HG03095 (cell line): ENCODE results near the gene MPZL2.
A peak's percentile ranks its signal among the peaks of the same experiment; 100 is the strongest.

Experiments
- ATAC-seq: cut with Tn5 transposase; IDR thresholded peaks from one replicate; pipeline ENCODE4 v1.9.1; 2021; ENCODE audit warnings: moderate library complexity; ENCODE audit not compliant: unreplicated experiment

The MPZL2 gene

GRCh38 chr11:118283756-118284350 is 19.8 kb upstream of the MPZL2 start:
- ATAC-seq, result no peak

GRCh38 chr11:118283037-118283636 is 19.0 kb upstream of the MPZL2 start:
- no peak for ATAC-seq

- ATAC-seq, result no peak
These were observed 18.5 kb upstream of the MPZL2 start for GRCh38 chr11:118282606-118283005.

GRCh38 chr11:118281284-118281683 is 17.2 kb upstream of the MPZL2 start:
- no peak for ATAC-seq

- no peak for ATAC-seq
These were observed 13.2 kb upstream of the MPZL2 start for GRCh38 chr11:118277312-118277711.

- no peak for ATAC-seq
These were observed 12.3 kb upstream of the MPZL2 start for GRCh38 chr11:118276422-118276821.

GRCh38 chr11:118275176-118275575 is 11.1 kb upstream of the MPZL2 start:
- ATAC-seq, result no peak

- no peak for ATAC-seq
These were observed 10.1 kb upstream of the MPZL2 start for GRCh38 chr11:118274186-118274585.

GRCh38 chr11:118272001-118272400 is 7.9 kb upstream of the MPZL2 start:
- ATAC-seq, result no peak

- no peak for ATAC-seq
These were observed 3.4 kb upstream of the MPZL2 start for GRCh38 chr11:118267486-118267885.

GRCh38 chr11:118265954-118266353 is 1.9 kb upstream of the MPZL2 start:
- no peak for ATAC-seq

GRCh38 chr11:118264569-118265465 is 720 bp upstream of the MPZL2 start:
- ATAC-seq, result no peak

GRCh38 chr11:118263112-118263511 is 985 bp downstream of the MPZL2 start:
- no peak for ATAC-seq

GRCh38 chr11:118260353-118260752 is 3.7 kb downstream of the MPZL2 start:
- ATAC-seq, result no peak

GRCh38 chr11:118259138-118259537 is 5.0 kb downstream of the MPZL2 start:
- ATAC-seq, result no peak

- no peak for ATAC-seq
These were observed 5.7 kb downstream of the MPZL2 start for GRCh38 chr11:118258410-118258809.

GRCh38 chr11:118252688-118253087 is 11.4 kb downstream of the MPZL2 start:
- no peak for ATAC-seq

- ATAC-seq, result peak; percentile 72
These were observed 12.0 kb downstream of the MPZL2 start, which contains the start of gene MPZL3 for GRCh38 chr11:118251858-118252652. Gene MPZL3 (minus strand): TSS chr11:118252365. CDS start chr11:118252294, 71 bp downstream.

- ATAC-seq, result no peak
These were observed 17.1 kb downstream of the MPZL2 start for GRCh38 chr11:118247041-118247440.

- ATAC-seq, result no peak
These were observed 18.0 kb downstream of the MPZL2 start for GRCh38 chr11:118245936-118246562.
